ENCODE results near the gene ADAP1.

The ADAP1 gene

GRCh38 chr7:879093-879492 lies 75.4 kb downstream of the ADAP1 start:
- TF ChIP-seq MZF1 (tag by site-specific recombination; IDR thresholded peaks at IDR 0.05; ENCODE audit: borderline replicate concordance) = no peak
- no peak for TF ChIP-seq KLF7 (tag by site-specific recombination; IDR thresholded peaks at IDR 0.05; ENCODE audit: borderline replicate concordance)
- TF ChIP-seq ZNF830 (tag by site-specific recombination; IDR thresholded peaks at IDR 0.05; ENCODE audit: low read depth) = no peak
- TF ChIP-seq ZBTB11 (tag by site-specific recombination; conservative IDR thresholded peaks at IDR 0.05; ENCODE audit: low read depth) = no peak
- peaks cover 0 to 28% of the 10 kb centered on the region in 2 experiments; a peak in 1 of 3 replicates for H3K36me3 ChIP-seq (ENCODE audit: control insufficient read depth in 2 of 2, insufficient read depth in 1 of 2, low read length in 2 of 2)
- H3K4me3 ChIP-seq (ENCODE audit: low read depth, low read length) = no peak overlapping the region
- H3K9me3 ChIP-seq (ENCODE audit: control insufficient read depth, insufficient read depth, low read depth, low read length) = no peaks in the 10 kb centered on the region
- CTCF ChIA-PET = interaction anchor here (1.2 kb wide), 1 partner anchor 91 kb away, joined by 3 read pairs; no protein-coding TSS in a partner anchor
- no peaks in the 10 kb centered on the region for H3K4me1 ChIP-seq (ENCODE audit: control insufficient read depth, insufficient read depth, low read length)
- POLR2A ChIA-PET = no interaction called here
- no peak overlapping the region for H3K27ac ChIP-seq (ENCODE audit: extremely low read depth, low read depth, low read length)

- H3K27ac ChIP-seq (ENCODE audit: extremely low read depth, low read depth, low read length) = peak overlapping the region; percentile 80; the same call in 1 of the 2 replicates
- H3K9me3 ChIP-seq (ENCODE audit: control insufficient read depth, insufficient read depth, low read depth, low read length) = no peaks in the 10 kb centered on the region
- ChIA-PET CTCF (no interaction called here), POLR2A (interaction anchor here (0.8 kb wide), 1 partner anchor 636 kb away, joined by 6 read pairs; no protein-coding TSS in a partner anchor)
- peak overlapping the region; percentile 94 for H3K4me3 ChIP-seq (ENCODE audit: low read depth, low read length)
- H3K4me1 ChIP-seq (ENCODE audit: control insufficient read depth, insufficient read depth, low read length) = no peaks in the 10 kb centered on the region
- H3K36me3 ChIP-seq (ENCODE audit: control insufficient read depth in 2 of 2, insufficient read depth in 1 of 2, low read length in 2 of 2) = peaks cover 0 to 34% of the 10 kb centered on the region in 2 experiments; a peak in 1 of 3 replicates
- TF ChIP-seq ZNF521 (tag by site-specific recombination; IDR thresholded peaks at IDR 0.05) = no peak
- TF ChIP-seq ZNF626 (tag by site-specific recombination; IDR thresholded peaks at IDR 0.05) = no peak
- TF ChIP-seq ZNF48 (tag by site-specific recombination; IDR thresholded peaks at IDR 0.05) = no peak
- no peak for TF ChIP-seq ZNF211 (tag by site-specific recombination; IDR thresholded peaks at IDR 0.05; ENCODE audit: low read depth)
- TF ChIP-seq KLF1 (tag by site-specific recombination; IDR thresholded peaks at IDR 0.05) = no peak
- no peak for TF ChIP-seq ZNF394 (tag by site-specific recombination; IDR thresholded peaks at IDR 0.05; ENCODE audit: borderline replicate concordance)
- TF ChIP-seq ZNF561 (tag by site-specific recombination; IDR thresholded peaks at IDR 0.05; ENCODE audit: borderline replicate concordance) = no peak
- no peak for TF ChIP-seq ZNF596 (tag by site-specific recombination; IDR thresholded peaks at IDR 0.05)
- peak; percentile 25 for TF ChIP-seq ZBTB26 (tag by site-specific recombination; optimal IDR thresholded peaks at IDR 0.05)
- no peak for TF ChIP-seq ZNF747 (tag by site-specific recombination; IDR thresholded peaks at IDR 0.05)
- no peak for TF ChIP-seq BCL11B (tag by site-specific recombination; IDR thresholded peaks at IDR 0.05; ENCODE audit: low read depth)
- TF ChIP-seq ZNF292 (tag by site-specific recombination; IDR thresholded peaks at IDR 0.05; ENCODE audit: borderline replicate concordance, low read depth) = no peak
- TF ChIP-seq ZNF423 (tag by site-specific recombination; IDR thresholded peaks at IDR 0.05) = 0 out of 2 replicates have a peak, but pooled peaks have one; percentile 1
- no peak for TF ChIP-seq SP7 (tag by site-specific recombination; IDR thresholded peaks at IDR 0.05)
- TF ChIP-seq ZNF140 (tag by site-specific recombination; IDR thresholded peaks at IDR 0.05) = no peak
- 0 out of 2 replicates have a peak, but pooled peaks have one; percentile 5 for TF ChIP-seq ZNF2 (tag by site-specific recombination; IDR thresholded peaks at IDR 0.05)
- TF ChIP-seq YY2 (tag by site-specific recombination; IDR thresholded peaks at IDR 0.05) = no peak
- TF ChIP-seq ZNF398 (tag by site-specific recombination; IDR thresholded peaks at IDR 0.05) = peak; percentile 25; the same call in 1 of the 2 replicates
- no peak for TF ChIP-seq ZNF768 (tag by site-specific recombination; IDR thresholded peaks at IDR 0.05)
- no peak for TF ChIP-seq ZFP41 (tag by site-specific recombination; IDR thresholded peaks at IDR 0.05; ENCODE audit: borderline replicate concordance)
- TF ChIP-seq ZNF704 (tag by site-specific recombination; IDR thresholded peaks at IDR 0.05) = no peak
- TF ChIP-seq ZNF169 (tag by site-specific recombination; IDR thresholded peaks at IDR 0.05) = no peak
- no peak for TF ChIP-seq ZNF184 (tag by site-specific recombination; IDR thresholded peaks at IDR 0.05)
Measured at GRCh38 chr7:877312-878232, 76.9 kb downstream of the ADAP1 start.
